ENCODE data around the gene PIAS1. TPM values are rescaled to one million over a fixed set of nuclear protein-coding genes. Genes with fewer than 3 reads are reported as not detected.

The PIAS1 gene
- total RNA-seq, 1 experiment from 2014 or later, result 29.7 TPM

DNA sequence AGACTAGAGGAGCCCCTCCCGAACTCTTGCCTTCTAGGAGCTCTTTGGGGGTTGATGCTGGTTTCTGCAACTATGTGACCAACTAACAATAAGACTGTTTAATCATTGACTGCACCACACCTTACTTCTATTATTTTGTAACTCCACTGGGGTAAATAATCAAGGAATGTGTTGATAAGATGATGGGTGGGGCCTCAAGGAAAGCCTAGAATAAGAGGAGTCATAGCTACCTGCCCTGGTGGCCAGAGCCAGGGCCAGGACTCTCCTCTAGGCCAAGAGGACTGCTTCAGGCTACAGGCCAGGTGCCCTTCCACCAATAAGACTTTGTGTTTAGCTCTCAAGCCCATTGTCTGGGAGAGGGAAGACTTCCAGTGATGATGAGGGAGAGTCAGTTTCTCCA lies 41.2 kb upstream of the PIAS1 start:
- DNase-seq (ENCODE audit: low spot score) (no peak), ATAC-seq (no peak)
- TF ChIP-seq, protein P1, sequence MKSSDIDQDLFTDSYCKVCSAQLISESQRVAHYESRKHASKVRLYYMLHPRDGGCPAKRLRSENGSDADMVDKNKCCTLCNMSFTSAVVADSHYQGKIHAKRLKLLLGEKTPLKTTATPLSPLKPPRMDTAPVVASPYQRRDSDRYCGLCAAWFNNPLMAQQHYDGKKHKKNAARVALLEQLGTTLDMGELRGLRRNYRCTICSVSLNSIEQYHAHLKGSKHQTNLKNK (CRISPR knock-in tag; IDR thresholded peaks at IDR 0.05), result no peak
- TF ChIP-seq, protein P2, sequence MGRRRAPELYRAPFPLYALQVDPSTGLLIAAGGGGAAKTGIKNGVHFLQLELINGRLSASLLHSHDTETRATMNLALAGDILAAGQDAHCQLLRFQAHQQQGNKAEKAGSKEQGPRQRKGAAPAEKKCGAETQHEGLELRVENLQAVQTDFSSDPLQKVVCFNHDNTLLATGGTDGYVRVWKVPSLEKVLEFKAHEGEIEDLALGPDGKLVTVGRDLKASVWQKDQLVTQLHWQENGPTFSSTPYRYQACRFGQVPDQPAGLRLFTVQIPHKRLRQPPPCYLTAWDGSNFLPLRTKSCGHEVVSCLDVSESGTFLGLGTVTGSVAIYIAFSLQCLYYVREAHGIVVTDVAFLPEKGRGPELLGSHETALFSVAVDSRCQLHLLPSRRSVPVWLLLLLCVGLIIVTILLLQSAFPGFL (CRISPR knock-in tag; IDR thresholded peaks at IDR 0.05; ENCODE audit: borderline replicate concordance), result no peak
- no peak for TF ChIP-seq ESRRA (CRISPR knock-in tag; IDR thresholded peaks at IDR 0.05; ENCODE audit: borderline replicate concordance)
- no peak for TF ChIP-seq TEAD4 (CRISPR knock-in tag; IDR thresholded peaks at IDR 0.05)
- TF ChIP-seq OVOL2 (CRISPR knock-in tag; IDR thresholded peaks at IDR 0.05; ENCODE audit: borderline replicate concordance), result no peak
- TF ChIP-seq ETV6 (CRISPR knock-in tag; IDR thresholded peaks at IDR 0.05), result no peak
- TF ChIP-seq, protein P3, sequence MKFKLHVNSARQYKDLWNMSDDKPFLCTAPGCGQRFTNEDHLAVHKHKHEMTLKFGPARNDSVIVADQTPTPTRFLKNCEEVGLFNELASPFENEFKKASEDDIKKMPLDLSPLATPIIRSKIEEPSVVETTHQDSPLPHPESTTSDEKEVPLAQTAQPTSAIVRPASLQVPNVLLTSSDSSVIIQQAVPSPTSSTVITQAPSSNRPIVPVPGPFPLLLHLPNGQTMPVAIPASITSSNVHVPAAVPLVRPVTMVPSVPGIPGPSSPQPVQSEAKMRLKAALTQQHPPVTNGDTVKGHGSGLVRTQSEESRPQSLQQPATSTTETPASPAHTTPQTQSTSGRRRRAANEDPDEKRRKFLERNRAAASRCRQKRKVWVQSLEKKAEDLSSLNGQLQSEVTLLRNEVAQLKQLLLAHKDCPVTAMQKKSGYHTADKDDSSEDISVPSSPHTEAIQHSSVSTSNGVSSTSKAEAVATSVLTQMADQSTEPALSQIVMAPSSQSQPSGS (CRISPR knock-in tag; IDR thresholded peaks at IDR 0.05; ENCODE audit: borderline replicate concordance, low read depth), result no peak
- no peak for TF ChIP-seq FOXJ3 (CRISPR knock-in tag; IDR thresholded peaks at IDR 0.05; ENCODE audit: borderline replicate concordance)
- TF ChIP-seq, protein P4, sequence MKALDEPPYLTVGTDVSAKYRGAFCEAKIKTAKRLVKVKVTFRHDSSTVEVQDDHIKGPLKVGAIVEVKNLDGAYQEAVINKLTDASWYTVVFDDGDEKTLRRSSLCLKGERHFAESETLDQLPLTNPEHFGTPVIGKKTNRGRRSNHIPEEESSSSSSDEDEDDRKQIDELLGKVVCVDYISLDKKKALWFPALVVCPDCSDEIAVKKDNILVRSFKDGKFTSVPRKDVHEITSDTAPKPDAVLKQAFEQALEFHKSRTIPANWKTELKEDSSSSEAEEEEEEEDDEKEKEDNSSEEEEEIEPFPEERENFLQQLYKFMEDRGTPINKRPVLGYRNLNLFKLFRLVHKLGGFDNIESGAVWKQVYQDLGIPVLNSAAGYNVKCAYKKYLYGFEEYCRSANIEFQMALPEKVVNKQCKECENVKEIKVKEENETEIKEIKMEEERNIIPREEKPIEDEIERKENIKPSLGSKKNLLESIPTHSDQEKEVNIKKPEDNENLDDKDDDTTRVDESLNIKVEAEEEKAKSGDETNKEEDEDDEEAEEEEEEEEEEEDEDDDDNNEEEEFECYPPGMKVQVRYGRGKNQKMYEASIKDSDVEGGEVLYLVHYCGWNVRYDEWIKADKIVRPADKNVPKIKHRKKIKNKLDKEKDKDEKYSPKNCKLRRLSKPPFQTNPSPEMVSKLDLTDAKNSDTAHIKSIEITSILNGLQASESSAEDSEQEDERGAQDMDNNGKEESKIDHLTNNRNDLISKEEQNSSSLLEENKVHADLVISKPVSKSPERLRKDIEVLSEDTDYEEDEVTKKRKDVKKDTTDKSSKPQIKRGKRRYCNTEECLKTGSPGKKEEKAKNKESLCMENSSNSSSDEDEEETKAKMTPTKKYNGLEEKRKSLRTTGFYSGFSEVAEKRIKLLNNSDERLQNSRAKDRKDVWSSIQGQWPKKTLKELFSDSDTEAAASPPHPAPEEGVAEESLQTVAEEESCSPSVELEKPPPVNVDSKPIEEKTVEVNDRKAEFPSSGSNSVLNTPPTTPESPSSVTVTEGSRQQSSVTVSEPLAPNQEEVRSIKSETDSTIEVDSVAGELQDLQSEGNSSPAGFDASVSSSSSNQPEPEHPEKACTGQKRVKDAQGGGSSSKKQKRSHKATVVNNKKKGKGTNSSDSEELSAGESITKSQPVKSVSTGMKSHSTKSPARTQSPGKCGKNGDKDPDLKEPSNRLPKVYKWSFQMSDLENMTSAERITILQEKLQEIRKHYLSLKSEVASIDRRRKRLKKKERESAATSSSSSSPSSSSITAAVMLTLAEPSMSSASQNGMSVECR (CRISPR knock-in tag; IDR thresholded peaks at IDR 0.05; ENCODE audit: borderline replicate concordance), result no peak
- TF ChIP-seq, protein P5, sequence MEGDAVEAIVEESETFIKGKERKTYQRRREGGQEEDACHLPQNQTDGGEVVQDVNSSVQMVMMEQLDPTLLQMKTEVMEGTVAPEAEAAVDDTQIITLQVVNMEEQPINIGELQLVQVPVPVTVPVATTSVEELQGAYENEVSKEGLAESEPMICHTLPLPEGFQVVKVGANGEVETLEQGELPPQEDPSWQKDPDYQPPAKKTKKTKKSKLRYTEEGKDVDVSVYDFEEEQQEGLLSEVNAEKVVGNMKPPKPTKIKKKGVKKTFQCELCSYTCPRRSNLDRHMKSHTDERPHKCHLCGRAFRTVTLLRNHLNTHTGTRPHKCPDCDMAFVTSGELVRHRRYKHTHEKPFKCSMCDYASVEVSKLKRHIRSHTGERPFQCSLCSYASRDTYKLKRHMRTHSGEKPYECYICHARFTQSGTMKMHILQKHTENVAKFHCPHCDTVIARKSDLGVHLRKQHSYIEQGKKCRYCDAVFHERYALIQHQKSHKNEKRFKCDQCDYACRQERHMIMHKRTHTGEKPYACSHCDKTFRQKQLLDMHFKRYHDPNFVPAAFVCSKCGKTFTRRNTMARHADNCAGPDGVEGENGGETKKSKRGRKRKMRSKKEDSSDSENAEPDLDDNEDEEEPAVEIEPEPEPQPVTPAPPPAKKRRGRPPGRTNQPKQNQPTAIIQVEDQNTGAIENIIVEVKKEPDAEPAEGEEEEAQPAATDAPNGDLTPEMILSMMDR (IDR thresholded peaks at IDR 0.05), result no peak
- TF ChIP-seq PRRX2 (CRISPR knock-in tag; IDR thresholded peaks at IDR 0.05), result no peak
- TF ChIP-seq CBFB (CRISPR knock-in tag; IDR thresholded peaks at IDR 0.05; ENCODE audit: low read depth), result no peak
- TF ChIP-seq NFATC4 (CRISPR knock-in tag; IDR thresholded peaks at IDR 0.05), result no peak
- Mint-ChIP-seq H3K27ac (no peak overlapping the region), H3K9me3 (peaks cover 18% of the 10 kb centered on the region), H3K4me1 (peaks cover 18% of the 10 kb centered on the region), H3K4me3 (no peak overlapping the region), H3K27me3 (ENCODE audit: low read depth) (no peaks in the 10 kb centered on the region), H3K36me3 (peaks cover 10% of the 10 kb centered on the region)
- CTCF ChIA-PET, result no interaction called here
- POLR2A ChIA-PET, result no interaction called here

DNA sequence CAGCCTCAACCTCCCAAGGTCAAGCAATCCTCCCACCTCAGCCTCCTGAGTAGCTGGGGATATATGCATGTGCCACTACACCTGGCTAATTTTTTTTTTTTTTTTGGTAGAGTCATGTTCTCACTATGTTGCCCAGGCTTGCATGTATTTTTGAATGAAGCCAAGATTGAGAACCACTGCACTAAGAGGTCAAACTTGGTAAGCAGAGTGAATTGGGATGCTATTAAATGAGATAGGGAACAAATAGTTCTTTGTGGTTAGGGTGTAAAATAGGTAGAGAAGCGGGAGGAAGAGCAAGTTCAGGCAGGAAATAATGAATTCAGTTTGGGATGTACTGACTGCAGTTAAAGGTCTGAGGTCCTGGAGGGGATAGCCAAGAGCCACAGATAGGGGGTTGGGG lies 39.9 kb upstream of the PIAS1 start:
- H3K4me3 Mint-ChIP-seq, result no peak overlapping the region
- ATAC-seq (no peak), DNase-seq (ENCODE audit: low spot score) (no peak)
- H3K9me3 Mint-ChIP-seq, result peaks cover 6% of the 10 kb centered on the region; the same call in 1 of the 2 replicates
- no peak overlapping the region for H3K27ac Mint-ChIP-seq
- H3K4me1 Mint-ChIP-seq, result peaks cover 15% of the 10 kb centered on the region
- CTCF ChIA-PET, result no interaction called here
- no peaks in the 10 kb centered on the region for H3K27me3 Mint-ChIP-seq (ENCODE audit: low read depth)
- peaks cover 3% of the 10 kb centered on the region for H3K36me3 Mint-ChIP-seq
- POLR2A ChIA-PET, result no interaction called here
- TF ChIP-seq, protein P4 (CRISPR knock-in tag; IDR thresholded peaks at IDR 0.05; ENCODE audit: borderline replicate concordance), result no peak
- no peak for TF ChIP-seq ZNF416 (CRISPR knock-in tag; IDR thresholded peaks at IDR 0.05)
- no peak for TF ChIP-seq RELA (CRISPR knock-in tag; IDR thresholded peaks at IDR 0.05; ENCODE audit: borderline replicate concordance)
- TF ChIP-seq OVOL2 (CRISPR knock-in tag; IDR thresholded peaks at IDR 0.05; ENCODE audit: borderline replicate concordance), result no peak
- TF ChIP-seq EMX1 (CRISPR knock-in tag; IDR thresholded peaks at IDR 0.05), result no peak
- TF ChIP-seq ZNF232 (CRISPR knock-in tag; IDR thresholded peaks at IDR 0.05), result no peak
- TF ChIP-seq, protein P6, sequence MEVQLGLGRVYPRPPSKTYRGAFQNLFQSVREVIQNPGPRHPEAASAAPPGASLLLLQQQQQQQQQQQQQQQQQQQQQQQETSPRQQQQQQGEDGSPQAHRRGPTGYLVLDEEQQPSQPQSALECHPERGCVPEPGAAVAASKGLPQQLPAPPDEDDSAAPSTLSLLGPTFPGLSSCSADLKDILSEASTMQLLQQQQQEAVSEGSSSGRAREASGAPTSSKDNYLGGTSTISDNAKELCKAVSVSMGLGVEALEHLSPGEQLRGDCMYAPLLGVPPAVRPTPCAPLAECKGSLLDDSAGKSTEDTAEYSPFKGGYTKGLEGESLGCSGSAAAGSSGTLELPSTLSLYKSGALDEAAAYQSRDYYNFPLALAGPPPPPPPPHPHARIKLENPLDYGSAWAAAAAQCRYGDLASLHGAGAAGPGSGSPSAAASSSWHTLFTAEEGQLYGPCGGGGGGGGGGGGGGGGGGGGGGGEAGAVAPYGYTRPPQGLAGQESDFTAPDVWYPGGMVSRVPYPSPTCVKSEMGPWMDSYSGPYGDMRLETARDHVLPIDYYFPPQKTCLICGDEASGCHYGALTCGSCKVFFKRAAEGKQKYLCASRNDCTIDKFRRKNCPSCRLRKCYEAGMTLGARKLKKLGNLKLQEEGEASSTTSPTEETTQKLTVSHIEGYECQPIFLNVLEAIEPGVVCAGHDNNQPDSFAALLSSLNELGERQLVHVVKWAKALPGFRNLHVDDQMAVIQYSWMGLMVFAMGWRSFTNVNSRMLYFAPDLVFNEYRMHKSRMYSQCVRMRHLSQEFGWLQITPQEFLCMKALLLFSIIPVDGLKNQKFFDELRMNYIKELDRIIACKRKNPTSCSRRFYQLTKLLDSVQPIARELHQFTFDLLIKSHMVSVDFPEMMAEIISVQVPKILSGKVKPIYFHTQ (CRISPR knock-in tag; IDR thresholded peaks at IDR 0.05), result no peak

Measured in WTC11 (cell line).